CD4-positive, alpha-beta T cell treated with Interferon gamma for 1 hour (primary cell): ENCODE results near the gene ZNF366.

Experiments used
- DNase-seq: peaks from one replicate; pipeline ENCODE4 v3.0.0-alpha.2; 2020

The ZNF366 gene

DNA sequence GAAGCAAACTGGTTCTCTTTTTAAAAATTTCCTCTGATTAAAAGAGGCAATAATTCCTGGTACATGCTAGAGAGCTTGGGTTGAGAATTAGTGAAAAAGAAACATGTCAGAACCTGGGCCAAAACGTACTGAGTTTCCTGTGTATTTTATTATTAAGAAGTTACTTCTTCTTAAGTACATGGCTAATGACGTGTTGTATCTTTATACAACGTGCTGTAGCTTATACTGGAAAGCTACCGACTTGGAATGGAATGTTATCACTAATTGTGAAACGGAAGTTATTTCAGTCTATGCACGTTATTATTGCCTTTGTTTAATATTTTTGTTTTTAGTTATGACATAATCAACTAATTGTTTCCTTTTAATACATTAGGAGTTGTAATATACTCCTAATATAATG, 43.1 kb downstream of the ZNF366 start:
- no peak for DNase-seq

GRCh38 chr5:72463449-72464052, 43.7 kb downstream of the ZNF366 start:
- no peak for DNase-seq

GRCh38 chr5:72460413-72460812, 46.8 kb downstream of the ZNF366 start:
- no peak for DNase-seq

DNA sequence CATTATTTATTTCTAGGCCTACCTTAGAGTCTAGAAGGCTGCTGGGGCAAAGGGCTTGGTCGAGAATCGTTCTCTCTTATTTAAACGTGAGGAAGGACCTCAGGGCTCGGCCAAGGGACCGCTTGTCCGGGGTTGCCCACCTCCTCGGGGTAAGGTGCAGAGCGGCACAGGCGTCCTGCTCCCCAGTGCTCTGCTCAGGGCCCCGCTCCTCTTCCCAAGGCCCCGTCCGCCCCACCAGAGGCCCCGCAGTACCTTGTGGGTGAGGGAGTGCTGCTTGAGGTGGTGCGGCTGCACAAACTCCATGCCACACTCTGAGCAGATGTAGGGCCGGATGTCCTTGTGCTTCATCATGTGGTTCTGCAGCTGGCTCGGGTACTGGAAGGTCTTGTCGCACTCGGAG, 47.3 kb downstream of the ZNF366 start:
- no peak for DNase-seq

GRCh38 chr5:72459089-72459661, 48.0 kb downstream of the ZNF366 start:
- DNase-seq = no peak

DNA sequence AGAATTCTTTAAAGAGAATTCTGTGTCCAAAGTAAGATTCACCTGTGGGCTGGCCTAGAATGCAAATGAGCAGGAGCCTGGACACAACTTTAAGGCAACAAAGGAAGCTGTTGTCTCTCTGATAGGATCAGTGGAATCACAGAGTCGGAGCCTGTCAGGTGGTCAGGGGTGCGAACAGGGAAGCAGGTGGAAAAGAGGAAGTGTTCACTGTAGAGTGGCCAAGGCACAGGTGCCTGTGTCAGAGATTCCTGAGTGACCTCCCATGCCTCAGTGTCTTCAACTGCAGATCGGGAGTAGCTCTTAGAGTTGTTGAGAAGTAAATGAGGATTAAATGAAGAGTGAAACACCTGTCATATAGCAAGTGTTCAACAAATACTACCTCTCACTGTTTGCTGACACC, 48.8 kb downstream of the ZNF366 start:
- no peak for DNase-seq

DNA sequence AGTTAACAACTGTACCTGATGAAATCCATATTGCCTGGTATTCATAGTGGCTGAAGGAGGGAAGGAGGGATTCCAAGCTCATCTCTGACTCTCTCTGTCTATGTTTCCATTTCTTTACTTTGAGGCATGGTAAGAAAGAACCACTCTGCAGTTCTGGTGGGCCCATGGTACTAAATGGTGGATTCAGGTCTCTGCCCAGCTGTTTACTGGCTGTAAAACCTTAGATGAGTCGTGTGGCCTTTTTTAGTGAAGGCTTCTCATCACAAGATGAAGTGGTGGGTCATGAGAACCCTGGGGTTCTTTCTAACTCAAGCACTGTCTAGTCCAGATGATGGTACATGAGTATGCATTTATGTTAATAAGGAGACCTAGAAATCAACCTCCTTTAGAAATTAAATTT, 49.7 kb downstream of the ZNF366 start:
- DNase-seq = no peak

GRCh38 chr5:72456391-72457074, 50.7 kb downstream of the ZNF366 start:
- DNase-seq = no peak

DNA sequence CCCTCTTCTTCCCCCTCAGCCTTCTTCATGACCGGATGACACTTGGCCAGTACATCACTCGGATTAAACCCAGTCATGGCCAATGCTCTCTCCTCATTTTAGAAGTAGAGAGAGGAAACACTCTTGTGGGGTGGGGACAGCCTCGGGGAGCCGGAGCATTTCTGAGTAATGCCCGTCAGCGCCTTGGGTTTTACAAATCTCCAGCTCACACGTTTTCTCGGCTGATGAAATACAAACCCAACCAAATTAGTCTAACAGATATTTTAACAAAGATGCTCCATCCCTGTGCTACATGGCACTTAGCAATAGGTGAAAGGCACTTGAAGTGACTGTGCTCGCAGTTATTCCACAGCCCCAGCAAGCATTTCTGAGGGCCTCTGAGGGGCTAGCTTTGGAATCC, 51.7 kb downstream of the ZNF366 start:
- no peak for DNase-seq

GRCh38 chr5:72454996-72455395, 52.2 kb downstream of the ZNF366 start:
- DNase-seq = no peak

DNA sequence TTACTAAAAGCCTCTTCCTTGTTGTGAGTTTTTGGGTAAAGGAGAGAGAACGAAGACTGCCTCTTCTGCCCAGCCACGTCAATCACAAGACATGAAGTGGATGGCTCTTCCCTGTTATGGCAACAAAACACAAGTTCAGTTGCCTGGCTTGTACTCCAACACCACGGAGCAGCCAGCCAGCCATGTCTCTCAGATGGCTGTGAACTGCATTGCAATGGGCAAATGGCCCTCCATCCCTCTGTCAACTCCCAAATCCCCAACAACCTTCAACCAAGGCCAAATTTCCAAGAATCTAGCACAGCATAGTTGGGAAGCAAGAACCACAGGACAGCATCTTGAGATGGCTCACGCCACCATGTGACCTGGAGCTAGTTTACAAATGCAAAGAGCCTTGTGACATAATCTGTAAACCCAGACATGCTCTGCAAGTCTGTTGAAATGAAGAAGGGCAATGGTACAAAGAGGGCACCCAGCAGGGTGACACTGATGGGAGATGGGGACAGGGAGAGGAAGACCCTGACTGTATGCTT, 53.9 kb downstream of the ZNF366 start:
- DNase-seq = no peak

DNA sequence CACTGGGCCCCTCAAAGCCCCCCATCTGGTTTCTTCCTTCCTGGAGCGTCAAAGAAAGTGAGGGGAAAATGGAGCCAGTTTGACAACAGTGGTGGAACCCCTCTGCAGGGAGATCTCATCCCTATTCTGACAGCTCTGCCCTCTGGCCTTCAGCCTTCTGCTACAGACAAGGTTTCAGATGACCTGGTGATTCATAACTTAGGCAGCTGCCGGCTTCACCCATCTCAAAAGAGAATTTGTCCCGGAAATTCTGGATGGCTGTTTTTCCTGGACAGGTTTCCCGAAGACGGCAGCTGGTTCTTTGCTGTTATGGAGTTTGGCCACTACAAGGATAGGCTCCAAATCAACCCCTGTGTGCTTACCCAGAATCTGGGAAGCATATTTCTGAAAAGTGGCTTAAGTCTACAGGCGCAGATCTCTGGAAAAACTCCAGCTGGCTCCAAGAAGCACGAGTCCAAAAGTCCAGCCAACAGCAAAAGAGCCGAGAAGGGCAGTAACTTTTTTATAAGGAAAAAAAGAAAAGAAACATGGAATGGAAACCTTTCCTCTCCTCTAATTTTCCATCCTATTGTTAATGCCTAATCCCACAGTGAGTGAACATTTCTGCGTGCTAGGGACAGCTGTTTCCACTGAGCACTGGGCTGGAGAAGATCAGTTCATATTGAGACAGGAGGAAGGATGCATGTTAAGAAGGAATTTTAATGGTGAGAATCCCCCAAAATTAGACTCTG, 54.5 kb downstream of the ZNF366 start:
- DNase-seq = no peak

- DNase-seq = no peak
Measured at GRCh38 chr5:72451741-72452505, 55.3 kb downstream of the ZNF366 start.

GRCh38 chr5:72448368-72448767, 58.8 kb downstream of the ZNF366 start:
- no peak for DNase-seq

GRCh38 chr5:72447751-72448150, 59.5 kb downstream of the ZNF366 start:
- no peak for DNase-seq

GRCh38 chr5:72445969-72446368, 61.2 kb downstream of the ZNF366 start:
- DNase-seq = no peak

- DNase-seq = no peak
Measured at GRCh38 chr5:72443883-72444282, 63.3 kb downstream of the ZNF366 start.

- DNase-seq = no peak
Measured at GRCh38 chr5:72441862-72442540, 65.2 kb downstream of the ZNF366 start.

- DNase-seq = no peak
Measured at GRCh38 chr5:72441094-72441723, 66.0 kb downstream of the ZNF366 start.

- DNase-seq = no peak
Measured at GRCh38 chr5:72440207-72440638, 67.0 kb downstream of the ZNF366 start.

- no peak for DNase-seq
Measured at GRCh38 chr5:72439192-72439591, 68.0 kb downstream of the ZNF366 start.

GRCh38 chr5:72438141-72438540, 69.1 kb downstream of the ZNF366 start:
- no peak for DNase-seq
